Measurements from ENCODE around the gene DDX10. TPM values are rescaled to one million over a fixed set of nuclear protein-coding genes. Genes with fewer than 3 reads are reported as not detected.
A peak's percentile ranks its signal among the peaks of the same experiment; 100 is the strongest.
"Not testable (repeated sequence)": the region's sequence is repeated elsewhere in the genome, so short reads cannot be mapped to it uniquely, and the experiment has no call there.

DDX10 gene
- total and polyA plus RNA-seq, 4 donors = 8.0 to 11.8 (median 9.0) TPM

GRCh38 chr11:108648528-108648885 is 16.4 kb upstream of the DDX10 start:
- H3K9ac ChIP-seq (ENCODE audit: low read depth in 1 of 2, low read length in 2 of 2) = peak overlapping the region in 1 of 2 donors; percentile 53
- H3K4me3 ChIP-seq (ENCODE audit: low read depth in 1 of 3, low read length in 3 of 3) = no peak overlapping the region
- no peaks in the 10 kb centered on the region for H3K27me3 ChIP-seq (ENCODE audit: control insufficient read depth in 4 of 4, insufficient read depth in 4 of 4, low read length in 3 of 4)
- no peak for TF ChIP-seq EGR1 (IDR thresholded peaks at IDR 0.05; ENCODE audit: low read depth in 2 of 2)
- no peak for TF ChIP-seq CTCF (IDR thresholded peaks at IDR 0.05; ENCODE audit: low read depth, low read length, missing input control)
- TF ChIP-seq YY1 (IDR thresholded peaks at IDR 0.05) = no peak
- TF ChIP-seq TAF1 (conservative IDR thresholded peaks at IDR 0.05) = no peak
- no peak for TF ChIP-seq HNF4A (conservative IDR thresholded peaks at IDR 0.05)
- DNase-seq (ENCODE audit: low spot score) = no peak
- H3K9me3 ChIP-seq (ENCODE audit: control insufficient read depth in 4 of 4, low read length in 3 of 4) = no peaks in the 10 kb centered on the region
- H3K27ac ChIP-seq (ENCODE audit: low read depth in 1 of 2, low read length in 2 of 2) = peak overlapping the region; percentile 92 to 96
- peaks cover 4 to 32% (median 12%) of the 10 kb centered on the region in 4 donors for H3K4me1 ChIP-seq (ENCODE audit: control insufficient read depth in 4 of 4, insufficient read depth in 4 of 4, low read length in 3 of 4)
- H3K36me3 ChIP-seq (ENCODE audit: control insufficient read depth in 4 of 4, insufficient read depth in 3 of 4, low read depth in 1 of 4, low read length in 3 of 4) = no peaks in the 10 kb centered on the region
- 86% methylated on average over 2 of the region's 2 CpGs for WGBS

- not testable (repeated sequence) for DNase-seq (ENCODE audit: low spot score); H3K27ac ChIP-seq (ENCODE audit: low read depth in 1 of 2, low read length in 2 of 2); H3K4me3 ChIP-seq (ENCODE audit: low read depth in 1 of 3, low read length in 3 of 3); H3K27me3 ChIP-seq (ENCODE audit: control insufficient read depth in 4 of 4, insufficient read depth in 4 of 4, low read length in 3 of 4); H3K9me3 ChIP-seq (ENCODE audit: control insufficient read depth in 4 of 4, low read length in 3 of 4); H3K9ac ChIP-seq (ENCODE audit: low read depth in 1 of 2, low read length in 2 of 2); H3K4me1 ChIP-seq (ENCODE audit: control insufficient read depth in 4 of 4, insufficient read depth in 4 of 4, low read length in 3 of 4); H3K36me3 ChIP-seq (ENCODE audit: control insufficient read depth in 4 of 4, insufficient read depth in 3 of 4, low read depth in 1 of 4, low read length in 3 of 4)
- WGBS = 79% methylated on average over 3 of the region's 3 CpGs
These were observed 10.8 kb upstream of the DDX10 start for GRCh38 chr11:108654100-108654499.

GRCh38 chr11:108654994-108655631 is 9.8 kb upstream of the DDX10 start:
- H3K9me3 ChIP-seq (ENCODE audit: control insufficient read depth in 4 of 4, low read length in 3 of 4) = no peaks in the 10 kb centered on the region
- H3K4me1 ChIP-seq (ENCODE audit: control insufficient read depth in 4 of 4, insufficient read depth in 4 of 4, low read length in 3 of 4) = no peaks in the 10 kb centered on the region
- no peaks in the 10 kb centered on the region for H3K27me3 ChIP-seq (ENCODE audit: control insufficient read depth in 4 of 4, insufficient read depth in 4 of 4, low read length in 3 of 4)
- H3K4me3 ChIP-seq (ENCODE audit: low read depth in 1 of 3, low read length in 3 of 3) = no peak overlapping the region
- H3K27ac ChIP-seq (ENCODE audit: low read depth in 1 of 2, low read length in 2 of 2) = no peak overlapping the region
- no peak for DNase-seq (ENCODE audit: low spot score)
- no peak overlapping the region for H3K9ac ChIP-seq (ENCODE audit: low read depth in 1 of 2, low read length in 2 of 2)
- no peaks in the 10 kb centered on the region for H3K36me3 ChIP-seq (ENCODE audit: control insufficient read depth in 4 of 4, insufficient read depth in 3 of 4, low read depth in 1 of 4, low read length in 3 of 4)
- no peak for TF ChIP-seq RXRA (IDR thresholded peaks at IDR 0.05)
- peak; percentile 92 to 95 for TF ChIP-seq RAD21 (IDR thresholded peaks at IDR 0.05)
- peak; percentile 62 for TF ChIP-seq CTCF (IDR thresholded peaks at IDR 0.05; ENCODE audit: low read depth, low read length, missing input control)
- 62% methylated on average over 5 of the region's 5 CpGs for WGBS

GRCh38 chr11:108662700-108663099 is 2.2 kb upstream of the DDX10 start:
- peaks cover 3 to 18% (median 10%) of the 10 kb centered on the region in 4 donors for H3K4me1 ChIP-seq (ENCODE audit: control insufficient read depth in 4 of 4, insufficient read depth in 4 of 4, low read length in 3 of 4)
- no peaks in the 10 kb centered on the region for H3K27me3 ChIP-seq (ENCODE audit: control insufficient read depth in 4 of 4, insufficient read depth in 4 of 4, low read length in 3 of 4)
- H3K27ac ChIP-seq (ENCODE audit: low read depth in 1 of 2, low read length in 2 of 2) = no peak overlapping the region
- no peak overlapping the region for H3K4me3 ChIP-seq (ENCODE audit: low read depth in 1 of 3, low read length in 3 of 3)
- no peaks in the 10 kb centered on the region for H3K9me3 ChIP-seq (ENCODE audit: control insufficient read depth in 4 of 4, low read length in 3 of 4)
- 94% methylated on average over 4 of the region's 4 CpGs for WGBS
- no peaks in the 10 kb centered on the region for H3K36me3 ChIP-seq (ENCODE audit: control insufficient read depth in 4 of 4, insufficient read depth in 3 of 4, low read depth in 1 of 4, low read length in 3 of 4)
- no peak for DNase-seq (ENCODE audit: low spot score)
- H3K9ac ChIP-seq (ENCODE audit: low read depth in 1 of 2, low read length in 2 of 2) = no peak overlapping the region
- TF ChIP-seq TAF1 (conservative IDR thresholded peaks at IDR 0.05) (no peak), GABPA (IDR thresholded peaks at IDR 0.05 in 1 of 2, conservative IDR thresholded peaks at IDR 0.05 in 1 of 2) (no peak), CTCF (IDR thresholded peaks at IDR 0.05; ENCODE audit: low read depth, low read length, missing input control) (no peak), ATF3 (IDR thresholded peaks at IDR 0.05) (no peak), RAD21 (IDR thresholded peaks at IDR 0.05) (no peak), RXRA (IDR thresholded peaks at IDR 0.05) (no peak), NR2F2 (IDR thresholded peaks at IDR 0.05) (no peak), HNF4G (IDR thresholded peaks at IDR 0.05) (no peak), JUND (IDR thresholded peaks at IDR 0.05) (no peak), HNF4A (conservative IDR thresholded peaks at IDR 0.05) (no peak)
